Ovary (tissue), 3 donors: Measurements from ENCODE around the gene PGGHG.

Source experiments
- EP300 ChIP-seq: sonication (generic); formaldehyde crosslinking; IDR thresholded peaks from one replicate; pipeline ENCODE4 v1.6.1; 2017; ENCODE audit warnings: antibody characterized with exemption
- POLR2A ChIP-seq: fragments of 450-650 bp; IDR thresholded peaks from one replicate; pipeline ENCODE4 v1.6.1; 2017; ENCODE audit warnings: antibody characterized with exemption, mild to moderate bottlenecking, moderate library complexity
- TF ChIP-seq, protein P1 (sequence below), 3 donors: fragments of 450-650 bp in 2 of 3; fragments of 200-600 bp in 1 of 3; IDR thresholded peaks; one replicate each; pipeline versions ENCODE4 v1.5.1 to v1.8.0; 2016 to 2022; ENCODE audit warnings: antibody characterized with exemption in 3 of 3, mild to moderate bottlenecking in 1 of 3
- donor health status: DM: no; HTN: no; CAD: no.

DNA sequence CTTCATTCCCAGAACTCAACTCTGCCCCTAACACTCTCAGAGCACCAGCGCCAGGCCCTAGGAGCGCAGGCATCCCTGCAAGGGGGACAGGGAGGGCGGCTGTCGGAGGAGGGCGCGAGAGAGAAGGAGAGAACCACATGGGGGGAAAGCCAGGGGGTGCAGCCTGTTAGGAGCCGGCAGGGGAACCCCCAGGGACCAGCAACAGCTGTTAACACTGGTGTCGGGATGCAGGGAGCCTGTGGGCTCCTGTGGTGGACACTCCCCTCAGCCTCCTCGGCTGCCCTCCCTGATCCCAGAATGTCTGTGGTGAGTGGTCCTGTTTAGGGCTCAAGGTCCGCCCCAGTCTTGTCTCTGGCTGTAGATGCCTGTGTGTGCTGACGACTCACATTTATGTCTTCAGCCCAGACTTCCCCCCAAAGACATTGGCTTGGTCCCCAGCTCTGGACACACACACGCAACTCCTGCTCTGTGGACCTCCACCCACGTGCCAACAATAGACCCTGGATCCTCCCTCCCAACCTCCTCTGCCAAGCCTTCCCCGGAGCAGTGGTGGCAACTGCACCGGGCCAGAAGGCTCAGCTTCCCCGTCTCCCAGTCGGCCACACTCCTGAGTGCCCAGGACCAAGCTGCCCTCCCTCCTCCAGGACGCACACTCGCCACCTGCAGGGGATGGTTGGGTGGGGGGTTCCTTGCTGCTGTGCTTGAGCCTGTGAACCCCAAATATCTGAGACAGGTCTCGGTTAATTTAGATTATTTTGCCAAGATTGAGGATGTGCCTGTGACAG, 11.2 kb downstream of the PGGHG start:
- TF ChIP-seq, protein P1, sequence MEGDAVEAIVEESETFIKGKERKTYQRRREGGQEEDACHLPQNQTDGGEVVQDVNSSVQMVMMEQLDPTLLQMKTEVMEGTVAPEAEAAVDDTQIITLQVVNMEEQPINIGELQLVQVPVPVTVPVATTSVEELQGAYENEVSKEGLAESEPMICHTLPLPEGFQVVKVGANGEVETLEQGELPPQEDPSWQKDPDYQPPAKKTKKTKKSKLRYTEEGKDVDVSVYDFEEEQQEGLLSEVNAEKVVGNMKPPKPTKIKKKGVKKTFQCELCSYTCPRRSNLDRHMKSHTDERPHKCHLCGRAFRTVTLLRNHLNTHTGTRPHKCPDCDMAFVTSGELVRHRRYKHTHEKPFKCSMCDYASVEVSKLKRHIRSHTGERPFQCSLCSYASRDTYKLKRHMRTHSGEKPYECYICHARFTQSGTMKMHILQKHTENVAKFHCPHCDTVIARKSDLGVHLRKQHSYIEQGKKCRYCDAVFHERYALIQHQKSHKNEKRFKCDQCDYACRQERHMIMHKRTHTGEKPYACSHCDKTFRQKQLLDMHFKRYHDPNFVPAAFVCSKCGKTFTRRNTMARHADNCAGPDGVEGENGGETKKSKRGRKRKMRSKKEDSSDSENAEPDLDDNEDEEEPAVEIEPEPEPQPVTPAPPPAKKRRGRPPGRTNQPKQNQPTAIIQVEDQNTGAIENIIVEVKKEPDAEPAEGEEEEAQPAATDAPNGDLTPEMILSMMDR (IDR thresholded peaks at IDR 0.05), result no peak
- TF ChIP-seq POLR2A (no peak), EP300 (no peak)
